Heart left ventricle (tissue), 13 donors: ENCODE results near the gene TLE5.

ENCODE experiments used
- CTCF ChIP-seq, 12 donors: fragments of 200-600 bp; sonication (generic) in 4 of 12; IDR thresholded peaks; one replicate each; pipeline versions ENCODE4 v1.5.0 to v1.8.0; 2018 to 2022; ENCODE audit warnings: antibody characterized with exemption in 12 of 12, mild to moderate bottlenecking in 5 of 12
- POLR2A ChIP-seq, 2 donors: fragments of 450-650 bp; IDR thresholded peaks; one replicate each; pipeline ENCODE4 v1.6.1; 2017; ENCODE audit warnings: antibody characterized with exemption in 2 of 2, mild to moderate bottlenecking in 2 of 2, moderate library complexity in 2 of 2
- donor health status: ischemic (EF 13 %, LVEDD 7.1; RV severe dilation, severe dysfunction).
- donor health status: DM: no; HTN: yes; CAD: no.
- donor health status: DM: no; HTN: no; CAD: no.
- donor health status: ischemic (EF 25% LVEDD 6.9; RV normal size, moderate dysfunction).
- donor health status: ischemic (EF 25% LVEDD 5.7; RV mildly dilated, moderate dysfunction).
- donor health status: ischemic (EF 35%, LVEDD 5.7; RV mildly dilated, moderate dysfunction).
- donor health status: nonischemic (EF 11% LVEDD 7.7; RV severe dilation, severe dysfunction).
- donor health status: DM: yes; HTN: yes; CAD: no.
- donor health status: PGD.
- donor health status: ischemic (EF 29% LVEDD 5.4; RV normal size, mild dysfunction).
- donor health status: nonischemic (EF 23%, LVEDD 6.1; RV moderate dilation, normal function).

GRCh38 chr19:3082331-3082730, 20.0 kb upstream of the TLE5 start:
- no peak for TF ChIP-seq CTCF (IDR thresholded peaks at IDR 0.05)
- TF ChIP-seq POLR2A (IDR thresholded peaks at IDR 0.05), result no peak
